Midbrain (tissue), 1 donor: ENCODE measurements around the gene SIPA1.

Source experiments
- DNase-seq: peaks from one replicate; lab custom pipeline; 2025; lab: John Stamatoyannopoulos, UW

The SIPA1 gene

GRCh38 chr11:65637794-65638419 is at the start of gene SIPA1:
SIPA1 (plus strand) TSS chr11:65638101; CDS start chr11:65640922, 2,821 bp downstream.
- peak; percentile 79 for DNase-seq

- DNase-seq: no peak
Observed at GRCh38 chr11:65588199-65589054, 49.5 kb upstream of the SIPA1 start.

- no peak for DNase-seq
Observed at GRCh38 chr11:65589444-65590239, 48.3 kb upstream of the SIPA1 start.

- DNase-seq: no peak
Observed at GRCh38 chr11:65590240-65590738, 47.6 kb upstream of the SIPA1 start.

DNA sequence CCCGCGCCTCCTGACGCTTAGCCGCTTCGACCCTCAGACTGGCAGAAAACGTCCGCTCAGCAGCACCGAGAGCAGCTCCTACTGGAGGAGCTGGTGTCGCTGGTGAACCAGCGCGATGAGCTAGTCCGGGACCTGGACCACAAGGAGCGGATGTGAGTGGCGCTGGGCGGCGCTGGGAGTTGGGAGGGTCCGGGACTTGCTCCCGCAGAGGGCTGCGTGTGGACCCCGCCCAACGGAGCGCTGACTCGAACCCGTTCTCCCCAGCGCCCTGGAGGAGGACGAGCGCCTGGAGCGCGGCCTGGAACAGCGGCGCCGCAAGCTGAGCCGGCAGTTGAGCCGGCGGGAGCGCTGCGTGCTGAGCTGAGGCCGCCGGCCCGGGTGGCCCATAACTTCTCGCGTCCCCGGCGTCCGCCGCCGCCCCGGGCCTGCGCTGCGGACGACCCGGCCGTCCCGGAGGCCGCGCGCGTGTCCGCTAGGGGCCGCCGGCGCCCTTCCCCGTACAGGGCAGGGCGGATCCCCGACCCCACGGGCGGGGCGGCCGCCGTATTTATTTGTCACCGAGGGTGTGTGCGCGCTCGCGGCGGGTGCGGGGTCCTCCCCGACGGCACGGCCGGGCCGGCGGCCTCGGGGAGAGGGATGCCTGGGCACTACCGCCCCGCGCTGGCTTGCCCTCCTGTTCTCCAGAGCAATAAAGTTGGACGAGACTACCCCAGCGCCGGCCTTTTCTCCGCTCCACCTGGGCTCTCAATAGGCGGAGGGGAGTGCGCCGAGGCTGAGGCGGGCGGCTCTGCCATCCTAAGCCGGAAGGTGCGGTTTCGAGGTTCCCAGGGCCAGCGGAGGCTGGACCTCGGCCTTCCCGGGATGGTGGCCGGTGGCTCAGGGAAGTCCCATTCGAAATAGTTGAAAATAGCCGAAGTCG is 45.7 kb upstream of the SIPA1 start:
- no peak for DNase-seq

DNA sequence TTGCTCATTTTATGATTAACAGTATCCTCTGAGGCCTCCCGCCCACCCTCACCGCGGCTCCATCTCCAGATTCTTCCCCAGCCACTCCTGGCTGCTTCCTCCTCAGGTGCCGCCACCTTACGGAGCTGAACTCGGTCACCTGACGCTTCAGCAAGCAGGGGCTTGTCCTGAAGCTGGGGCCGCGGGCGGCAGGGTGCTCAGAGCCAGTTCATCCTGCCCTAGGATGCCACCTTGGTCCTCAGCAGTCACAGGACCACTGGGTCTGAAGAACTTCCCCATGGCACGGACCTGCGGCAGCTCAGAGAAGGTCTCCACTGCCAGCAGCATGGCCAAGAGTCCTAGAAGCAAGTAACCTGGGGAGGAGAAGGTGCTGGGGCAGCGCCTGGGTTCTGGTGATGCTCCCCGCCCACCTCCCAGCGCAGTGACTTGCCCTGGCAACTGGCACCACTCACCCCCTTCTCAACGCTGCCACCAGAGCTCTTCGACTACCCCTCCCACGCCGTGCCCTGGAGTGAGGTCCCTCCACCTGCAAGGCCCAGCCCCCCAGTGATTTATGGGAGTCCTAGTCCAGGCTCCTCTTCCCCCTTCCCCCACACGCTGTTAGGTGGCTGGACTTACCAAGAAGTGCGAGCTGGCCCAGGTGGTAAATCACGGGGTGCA is 44.9 kb upstream of the SIPA1 start:
- DNase-seq: no peak

DNA sequence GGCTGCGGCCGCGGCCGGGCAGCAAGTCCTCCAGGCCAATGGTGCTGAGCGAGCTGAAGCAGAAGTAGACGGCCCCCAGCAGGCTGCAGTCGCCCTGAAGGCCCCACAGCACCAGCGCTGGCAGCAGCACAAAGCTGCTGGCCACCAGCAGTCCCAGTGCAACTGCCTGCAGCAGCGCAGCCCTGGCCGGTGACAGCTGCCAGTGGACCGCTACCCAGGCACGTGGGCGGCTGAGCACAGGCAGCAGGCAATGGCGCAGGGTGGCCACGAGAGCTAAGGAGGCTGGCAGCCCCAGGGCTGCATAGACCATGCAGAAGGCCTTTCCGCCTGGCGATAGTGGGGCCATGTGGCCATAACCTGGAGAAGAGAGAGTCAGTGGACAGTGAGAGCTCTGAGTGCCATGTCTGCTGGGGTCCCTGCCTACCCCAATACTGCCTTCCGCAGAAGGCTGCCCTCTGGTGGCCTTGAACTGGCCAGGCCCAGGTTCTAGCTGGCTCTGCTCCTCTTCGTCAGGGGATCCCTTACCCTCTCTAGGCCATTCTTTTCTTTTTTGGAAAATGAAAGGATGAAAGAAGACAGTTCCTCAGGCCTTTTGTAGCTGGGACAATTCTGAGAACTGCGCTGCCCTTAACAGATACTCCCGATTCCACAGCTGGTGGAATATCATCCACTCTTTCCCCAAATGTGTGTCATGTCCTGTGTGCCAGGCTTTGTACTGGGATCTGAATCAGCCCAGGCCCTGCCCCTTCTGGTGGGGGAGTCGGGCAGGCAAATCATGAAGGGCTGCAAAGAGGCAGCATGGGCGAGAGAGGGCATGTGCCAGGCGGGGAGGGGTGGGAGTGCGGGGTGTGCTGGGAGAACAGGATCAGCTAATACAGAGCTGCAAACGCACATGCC is 44.1 kb upstream of the SIPA1 start:
- DNase-seq: peak; percentile 58

DNA sequence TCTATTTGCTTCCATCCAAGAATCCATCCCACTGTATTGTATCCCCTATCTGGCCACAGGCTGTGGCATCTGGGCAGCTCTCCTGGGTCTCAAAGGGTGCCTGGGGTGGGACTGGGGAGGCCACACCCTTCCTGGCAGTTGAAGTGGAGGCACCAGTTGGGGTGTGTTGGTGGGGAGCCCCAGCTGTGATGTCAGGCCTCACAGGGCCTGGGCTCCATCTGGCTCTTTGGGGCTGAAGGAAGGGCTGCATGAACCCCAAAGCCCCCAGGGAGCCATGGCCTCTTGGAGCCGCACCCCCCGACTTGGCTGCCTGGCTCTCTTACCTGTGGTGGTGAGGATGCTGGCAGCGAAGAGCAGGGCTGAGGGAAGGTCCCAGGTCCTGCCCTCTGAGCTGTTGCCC is 42.8 kb upstream of the SIPA1 start:
- no peak for DNase-seq

DNA sequence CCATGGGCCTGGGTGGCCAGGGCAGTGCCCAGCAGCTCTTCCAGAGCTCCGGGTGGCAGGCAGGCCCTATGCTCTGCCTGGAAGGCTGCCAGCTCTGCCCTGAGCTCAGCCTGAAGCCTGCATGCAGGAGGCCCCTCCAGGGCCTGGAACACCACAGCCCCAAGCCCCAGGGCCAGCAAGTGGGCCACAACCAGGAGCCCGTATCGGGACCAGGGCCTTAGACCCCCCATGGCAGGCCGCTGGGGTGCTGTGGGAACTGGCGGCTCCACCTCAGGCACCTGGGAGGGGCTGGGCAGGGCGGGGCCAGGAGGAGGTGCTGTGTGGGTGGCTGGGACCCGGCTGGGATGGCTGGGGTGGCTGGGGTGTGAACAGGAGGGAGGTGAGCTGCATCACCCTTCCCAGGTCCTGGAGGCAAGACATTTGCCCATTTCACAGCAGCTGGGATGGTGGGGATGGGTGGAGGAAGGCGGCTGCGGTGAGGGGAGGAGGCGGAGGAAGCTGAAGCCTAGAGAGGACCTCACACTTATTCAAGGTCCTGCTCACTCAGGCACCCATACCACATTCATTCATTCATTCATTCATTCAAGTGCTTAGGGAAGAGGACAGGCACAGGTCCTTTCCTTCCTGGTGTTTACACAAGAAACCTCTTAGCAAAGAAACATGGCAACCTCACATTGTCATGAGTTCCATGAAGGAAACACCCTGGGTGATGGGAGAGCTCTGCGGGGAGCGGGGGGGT is 42.2 kb upstream of the SIPA1 start, which contains the start of gene KCNK7:
KCNK7 (minus strand) TSS at position 258 of the 739 bp plus-strand sequence; CDS start at position 230, 28 bp downstream.
- no peak for DNase-seq

GRCh38 chr11:65596520-65596919 is 41.4 kb upstream of the SIPA1 start:
- no peak for DNase-seq

- DNase-seq: no peak
Observed at GRCh38 chr11:65598258-65598699, 39.6 kb upstream of the SIPA1 start.

DNA sequence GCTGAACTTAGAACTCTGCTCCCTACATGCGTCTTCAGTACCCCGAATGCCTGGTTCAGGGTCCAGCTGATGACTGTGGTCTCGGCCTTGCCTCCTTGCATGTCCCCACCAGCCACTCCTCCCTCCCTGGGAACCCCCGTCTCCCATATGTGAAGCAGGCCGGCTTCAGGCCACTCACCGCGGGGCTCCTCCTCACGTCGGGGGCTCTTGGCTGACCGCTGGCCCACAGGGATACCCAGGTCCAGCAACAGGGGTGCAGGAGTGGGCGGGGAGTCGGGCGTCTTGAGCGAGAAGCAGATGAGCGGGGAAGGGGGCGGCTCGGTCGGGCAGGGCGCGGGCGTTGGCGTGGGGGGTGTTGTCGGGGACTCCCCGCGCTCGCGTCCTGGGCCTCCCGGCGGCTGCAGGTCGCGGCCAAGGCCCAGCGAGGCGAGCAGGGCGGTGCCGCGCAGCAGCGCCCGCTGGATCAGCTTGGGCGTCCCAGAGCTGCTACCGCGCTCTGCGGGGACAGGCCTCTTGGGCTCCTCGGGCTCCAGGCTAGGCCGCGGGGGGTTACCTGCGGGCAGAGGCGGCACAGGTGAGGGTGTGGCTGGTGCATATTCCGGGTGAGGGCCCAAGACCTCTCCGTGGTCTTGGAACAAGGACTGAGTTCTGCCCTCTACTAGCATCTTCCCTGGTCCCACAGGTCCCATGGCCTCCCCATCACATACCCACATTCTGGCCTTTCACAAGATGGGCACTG is 38.5 kb upstream of the SIPA1 start:
- no peak for DNase-seq

- DNase-seq: no peak
Observed at GRCh38 chr11:65599955-65600246, 38.0 kb upstream of the SIPA1 start.

DNA sequence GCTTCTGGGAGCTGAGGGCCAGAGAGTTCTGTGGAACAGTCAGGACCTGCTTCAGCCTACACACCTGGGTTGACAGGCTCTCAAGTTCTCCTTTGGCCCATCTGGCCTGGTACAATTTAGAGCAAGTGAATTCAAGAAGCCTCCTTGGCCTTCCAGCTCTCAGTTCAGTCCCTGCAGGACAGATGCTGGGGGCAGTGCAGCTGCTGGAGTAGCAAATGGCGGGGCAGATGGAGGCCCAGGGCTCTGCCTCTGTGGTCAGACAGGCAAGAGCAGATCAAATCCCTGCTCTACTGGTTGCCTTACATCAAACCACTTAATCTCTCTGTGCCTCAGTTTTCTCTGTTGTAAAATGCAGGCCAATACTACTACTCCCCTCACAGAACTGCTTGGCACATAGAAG is 33.6 kb upstream of the SIPA1 start:
- DNase-seq: no peak

- DNase-seq: peak; percentile 94
Observed at GRCh38 chr11:65606876-65607613, 30.9 kb upstream of the SIPA1 start.

- no peak for DNase-seq
Observed at GRCh38 chr11:65607614-65608426, 30.1 kb upstream of the SIPA1 start.

DNA sequence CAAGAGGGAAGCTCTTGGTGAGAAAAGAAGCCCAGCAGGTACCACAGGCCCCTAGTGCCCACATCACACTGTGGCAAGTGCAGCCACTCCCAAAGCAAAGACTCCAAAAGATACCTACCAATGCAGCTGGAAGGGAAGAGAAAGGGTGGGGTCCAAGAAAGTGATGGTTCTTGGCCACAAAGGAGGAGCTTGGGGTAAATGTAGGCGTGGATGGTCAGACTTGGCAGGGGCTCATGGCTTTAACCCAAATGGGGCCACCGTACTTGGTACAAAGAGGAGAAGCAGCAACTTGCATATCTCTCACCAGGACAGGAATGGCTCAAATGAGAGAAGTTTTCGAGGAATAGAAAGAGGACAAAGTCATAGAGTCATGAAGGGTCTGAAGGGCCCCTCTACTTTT is 28.7 kb upstream of the SIPA1 start:
- no peak for DNase-seq
